Measurements from ENCODE around the gene DNAH6. TPM values are rescaled to one million over a fixed set of nuclear protein-coding genes. Genes with fewer than 3 reads are reported as not detected.

Gene DNAH6
- total and polyA plus RNA-seq, 2 donors, result 0.58 to 1.4 TPM

DNA sequence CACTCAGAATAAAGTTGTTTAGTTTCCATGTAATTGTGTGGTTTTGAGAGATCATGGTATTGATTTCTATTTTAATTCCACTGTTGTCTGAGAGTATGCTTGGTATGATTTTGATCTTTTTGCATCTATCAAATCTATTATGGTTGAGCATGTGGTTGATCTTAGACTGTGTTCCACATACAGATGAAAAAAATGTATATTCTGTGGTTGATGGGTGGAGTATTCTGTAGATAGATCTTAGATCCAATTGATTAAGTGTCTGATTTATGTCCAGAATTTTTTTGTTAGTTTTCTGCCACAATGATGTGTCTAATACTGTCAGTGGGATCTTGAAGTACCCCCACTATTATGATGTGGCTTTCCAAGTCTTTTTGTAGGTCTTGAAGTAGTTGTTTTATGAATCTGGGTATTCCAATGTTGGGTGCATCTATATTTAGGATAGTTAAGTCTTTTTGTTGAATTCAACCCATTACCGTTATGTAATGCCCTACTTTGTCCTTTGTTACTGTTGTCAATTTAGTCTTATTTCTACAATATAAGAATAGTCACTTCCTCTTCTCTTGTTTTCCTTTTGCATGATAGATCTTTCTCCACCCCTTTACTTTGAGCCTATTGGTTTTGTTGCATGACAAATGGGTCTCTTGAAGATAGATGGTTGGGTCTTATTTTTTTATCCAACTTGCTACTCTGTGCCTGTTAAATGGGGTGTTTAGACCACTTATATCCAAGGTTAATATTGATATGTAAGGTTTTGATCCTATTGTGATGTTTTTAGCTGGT, 262.8 kb downstream of the DNAH6 start:
- no peaks in the 10 kb centered on the region for H3K36me3 ChIP-seq (ENCODE audit: insufficient read depth)
- H3K4me3 ChIP-seq (ENCODE audit: low read depth, low read length), result no peak overlapping the region
- H3K4me1 ChIP-seq (ENCODE audit: insufficient read depth), result no peaks in the 10 kb centered on the region
- no peak for DNase-seq (ENCODE audit: extremely low spot score)
- no peak overlapping the region for H3K27ac ChIP-seq (ENCODE audit: low read depth)
- 91% methylated on average over 1 of the region's 1 CpG for WGBS

DNA sequence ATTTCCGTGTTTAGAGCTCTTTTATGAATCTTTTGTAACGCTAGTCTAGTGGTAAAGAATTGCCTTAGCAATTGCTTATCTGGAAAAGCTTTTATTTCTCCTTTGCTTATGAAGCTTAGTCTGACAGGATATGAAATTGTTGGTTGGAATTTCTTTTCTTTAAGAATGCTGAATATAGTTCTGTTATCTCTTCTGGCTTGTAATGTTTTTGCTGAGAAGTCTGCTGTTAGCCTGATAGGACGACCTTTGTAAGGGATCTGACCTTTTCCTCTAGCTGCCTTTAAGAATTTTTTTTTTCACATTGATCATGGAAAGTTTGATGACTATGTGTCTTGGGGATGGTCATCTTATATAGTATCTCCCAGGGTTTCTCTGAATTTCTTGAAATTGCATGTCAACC, 263.5 kb downstream of the DNAH6 start:
- Histone ChIP-seq H3K4me1 (ENCODE audit: insufficient read depth) (no peaks in the 10 kb centered on the region), H3K36me3 (ENCODE audit: insufficient read depth) (no peaks in the 10 kb centered on the region), H3K4me3 (ENCODE audit: low read depth, low read length) (no peak overlapping the region), H3K27ac (ENCODE audit: low read depth) (no peak overlapping the region)
- WGBS, result 64% methylated on average over 3 of the region's 3 CpGs
- DNase-seq (ENCODE audit: extremely low spot score), result no peak

DNA sequence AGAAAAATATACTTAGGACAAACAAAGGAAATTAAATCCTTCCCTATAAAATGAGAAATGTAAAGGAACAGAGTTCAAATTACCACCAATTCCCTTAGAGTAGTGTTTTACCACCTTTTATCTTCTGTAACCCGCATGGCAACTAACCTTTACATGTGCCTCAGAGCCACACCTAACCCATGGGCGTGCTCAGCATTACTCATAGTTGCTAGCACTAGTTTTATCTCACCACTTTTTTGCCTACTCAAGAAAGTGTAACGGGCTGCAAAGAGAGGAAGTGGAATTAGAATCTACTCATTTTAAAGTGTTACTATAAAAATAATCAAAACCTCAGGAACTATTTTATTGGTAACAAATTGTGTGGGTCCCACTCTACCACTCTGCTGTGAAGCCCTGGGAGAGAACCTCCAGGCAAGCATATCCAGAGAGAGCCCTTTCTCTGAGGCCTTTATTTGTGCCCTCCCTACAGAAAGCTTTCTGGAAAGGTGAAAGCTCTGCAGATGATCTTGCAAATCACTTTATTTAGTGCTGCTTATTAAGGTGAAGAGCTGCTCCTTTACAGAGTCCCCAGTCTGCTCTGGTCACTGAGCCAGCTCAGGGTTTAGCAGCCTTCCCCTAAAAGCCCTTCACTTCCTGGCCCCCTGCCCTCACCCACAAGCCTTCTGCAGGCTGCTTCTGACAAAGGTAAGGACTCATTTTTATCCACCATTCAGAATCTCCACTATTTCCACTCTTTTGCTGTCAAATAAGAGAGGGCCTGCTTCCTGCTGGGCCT, 265.8 kb downstream of the DNAH6 start:
- Histone ChIP-seq H3K4me3 (ENCODE audit: low read depth, low read length) (no peak overlapping the region), H3K36me3 (ENCODE audit: insufficient read depth) (no peaks in the 10 kb centered on the region), H3K27ac (ENCODE audit: low read depth) (no peak overlapping the region), H3K4me1 (ENCODE audit: insufficient read depth) (no peaks in the 10 kb centered on the region)
- no peak for DNase-seq (ENCODE audit: extremely low spot score)
- WGBS, result 65% methylated on average over 3 of the region's 3 CpGs

DNA sequence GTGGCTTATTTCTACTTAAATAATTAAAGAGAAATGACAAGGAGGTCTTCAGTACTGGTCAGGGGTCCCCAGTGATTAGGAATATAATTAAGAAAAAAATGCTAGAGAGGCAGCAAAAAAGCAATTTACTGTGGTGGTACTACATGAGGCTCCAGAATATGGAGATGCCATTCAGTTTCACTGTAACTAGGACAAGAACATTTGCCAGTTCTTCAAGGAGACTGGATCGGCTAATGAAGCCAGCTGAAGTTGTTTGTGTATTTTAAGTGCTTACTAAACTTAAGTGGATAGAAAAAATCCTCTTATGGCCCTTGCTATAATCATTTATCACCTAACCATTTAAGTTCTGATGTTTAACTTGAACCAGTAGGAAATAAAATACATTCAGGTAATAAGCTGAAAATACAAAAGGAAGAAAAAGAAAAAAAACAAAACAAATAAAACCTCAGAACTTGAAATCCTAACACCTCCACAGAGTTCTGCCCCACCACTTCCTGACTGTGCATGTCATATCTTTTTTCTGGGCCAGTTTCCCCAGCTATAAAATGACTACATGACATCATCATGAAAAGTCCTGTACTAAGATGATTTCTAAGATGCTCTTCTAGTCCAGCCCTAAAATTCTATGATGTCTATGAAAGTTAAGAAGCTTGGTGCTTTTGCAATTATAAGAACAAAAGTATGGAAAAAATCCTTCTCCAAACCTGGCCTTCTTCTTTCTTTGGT, 266.6 kb downstream of the DNAH6 start:
- no peak for DNase-seq (ENCODE audit: extremely low spot score)
- 69% methylated on average over 1 of the region's 1 CpG for WGBS
- no peaks in the 10 kb centered on the region for H3K36me3 ChIP-seq (ENCODE audit: insufficient read depth)
- H3K4me1 ChIP-seq (ENCODE audit: insufficient read depth), result no peaks in the 10 kb centered on the region
- H3K27ac ChIP-seq (ENCODE audit: low read depth), result no peak overlapping the region
- H3K4me3 ChIP-seq (ENCODE audit: low read depth, low read length), result no peak overlapping the region

DNA sequence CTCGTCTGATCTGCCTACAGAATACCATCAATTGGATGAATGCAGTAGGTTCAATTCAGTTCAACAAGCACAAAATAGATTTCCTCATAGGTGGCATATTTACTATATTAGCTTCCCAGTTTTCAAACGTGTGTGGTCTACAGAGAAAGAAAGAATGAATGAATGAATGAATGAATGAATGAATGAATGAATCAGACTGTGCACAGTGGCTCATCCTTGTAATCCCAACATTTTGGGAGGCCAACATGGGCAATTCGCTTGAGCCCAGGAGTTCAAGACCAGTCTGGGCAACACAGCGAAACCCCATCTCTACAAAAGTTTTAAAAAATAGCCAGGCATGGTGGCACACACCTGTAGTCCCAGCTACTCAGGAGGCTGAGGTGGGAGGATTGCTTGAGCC, 269.7 kb downstream of the DNAH6 start:
- no peak overlapping the region for H3K27ac ChIP-seq (ENCODE audit: low read depth)
- H3K4me1 ChIP-seq (ENCODE audit: insufficient read depth), result no peaks in the 10 kb centered on the region
- DNase-seq (ENCODE audit: extremely low spot score), result no peak
- H3K4me3 ChIP-seq (ENCODE audit: low read depth, low read length), result no peak overlapping the region
- no peaks in the 10 kb centered on the region for H3K36me3 ChIP-seq (ENCODE audit: insufficient read depth)
- WGBS, result 83% methylated on average over 4 of the region's 4 CpGs

DNA sequence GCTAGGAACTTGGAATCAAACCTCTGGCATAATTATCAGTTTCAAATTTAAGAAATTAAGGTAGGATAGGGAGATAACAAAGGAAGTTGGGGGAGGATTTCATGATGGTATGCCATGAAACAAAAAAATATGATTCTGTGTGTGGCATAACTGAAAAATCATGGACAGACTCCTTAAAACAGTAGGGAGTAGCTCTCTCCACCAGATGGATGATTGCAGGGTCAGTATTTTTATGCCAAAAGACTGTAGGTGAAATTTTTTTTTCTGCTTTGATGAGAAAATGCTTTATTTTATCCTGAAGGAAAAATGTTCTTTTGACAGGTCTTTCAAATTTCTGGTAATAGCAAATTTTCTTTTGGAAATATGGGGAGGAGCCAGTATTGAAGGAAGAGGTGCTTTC, 270.3 kb downstream of the DNAH6 start:
- Histone ChIP-seq H3K36me3 (ENCODE audit: insufficient read depth) (no peaks in the 10 kb centered on the region), H3K27ac (ENCODE audit: low read depth) (no peak overlapping the region), H3K4me1 (ENCODE audit: insufficient read depth) (no peaks in the 10 kb centered on the region), H3K4me3 (ENCODE audit: low read depth, low read length) (no peak overlapping the region)
- no peak for DNase-seq (ENCODE audit: extremely low spot score)

DNA sequence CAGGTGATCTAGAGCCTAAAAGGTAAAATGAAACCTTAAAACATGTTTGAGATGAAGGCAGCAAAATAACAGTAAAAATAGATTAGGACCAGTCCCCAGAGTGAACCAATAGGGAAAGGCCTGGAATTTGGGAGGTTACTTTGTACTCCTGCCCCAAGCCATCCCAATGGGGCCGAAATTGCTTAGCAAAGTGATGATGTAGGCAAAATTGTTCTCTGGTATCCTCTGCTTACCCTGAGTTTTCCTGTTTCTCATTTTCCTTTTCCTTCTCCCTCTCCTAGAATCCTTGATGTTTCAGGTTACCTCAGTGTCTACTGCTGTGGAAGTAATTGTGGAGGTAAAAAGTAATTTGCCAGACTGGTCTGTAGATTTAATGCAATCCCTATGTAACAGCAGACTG, 271.7 kb downstream of the DNAH6 start:
- no peak for DNase-seq (ENCODE audit: extremely low spot score)
- Histone ChIP-seq H3K36me3 (ENCODE audit: insufficient read depth) (no peaks in the 10 kb centered on the region), H3K4me1 (ENCODE audit: insufficient read depth) (no peaks in the 10 kb centered on the region), H3K27ac (ENCODE audit: low read depth) (no peak overlapping the region), H3K4me3 (ENCODE audit: low read depth, low read length) (no peak overlapping the region)
- 87% methylated on average over 1 of the region's 1 CpG for WGBS

DNA sequence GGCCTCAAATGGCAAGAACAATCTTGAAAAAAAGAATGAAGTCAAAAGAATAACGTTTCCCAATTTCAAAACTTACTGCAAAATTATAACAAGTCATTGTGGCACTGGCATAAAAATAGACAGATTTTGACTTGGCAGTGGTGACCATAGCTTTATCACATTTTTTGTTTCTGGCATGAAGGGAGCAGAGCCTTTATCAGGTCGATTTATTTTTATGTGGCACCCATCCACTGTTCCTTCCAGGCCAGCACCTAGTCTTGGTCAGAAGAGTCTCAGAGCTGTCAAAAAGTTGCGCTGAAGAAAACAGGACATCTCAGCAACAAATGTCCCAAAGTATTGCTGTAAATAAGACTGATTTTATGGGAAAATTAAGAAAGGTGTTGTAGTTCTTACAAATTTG, 272.2 kb downstream of the DNAH6 start:
- no peak for DNase-seq (ENCODE audit: extremely low spot score)
- no peak overlapping the region for H3K4me3 ChIP-seq (ENCODE audit: low read depth, low read length)
- H3K36me3 ChIP-seq (ENCODE audit: insufficient read depth), result no peaks in the 10 kb centered on the region
- H3K27ac ChIP-seq (ENCODE audit: low read depth), result no peak overlapping the region
- no peaks in the 10 kb centered on the region for H3K4me1 ChIP-seq (ENCODE audit: insufficient read depth)
- 67% methylated on average over 3 of the region's 3 CpGs for WGBS

DNA sequence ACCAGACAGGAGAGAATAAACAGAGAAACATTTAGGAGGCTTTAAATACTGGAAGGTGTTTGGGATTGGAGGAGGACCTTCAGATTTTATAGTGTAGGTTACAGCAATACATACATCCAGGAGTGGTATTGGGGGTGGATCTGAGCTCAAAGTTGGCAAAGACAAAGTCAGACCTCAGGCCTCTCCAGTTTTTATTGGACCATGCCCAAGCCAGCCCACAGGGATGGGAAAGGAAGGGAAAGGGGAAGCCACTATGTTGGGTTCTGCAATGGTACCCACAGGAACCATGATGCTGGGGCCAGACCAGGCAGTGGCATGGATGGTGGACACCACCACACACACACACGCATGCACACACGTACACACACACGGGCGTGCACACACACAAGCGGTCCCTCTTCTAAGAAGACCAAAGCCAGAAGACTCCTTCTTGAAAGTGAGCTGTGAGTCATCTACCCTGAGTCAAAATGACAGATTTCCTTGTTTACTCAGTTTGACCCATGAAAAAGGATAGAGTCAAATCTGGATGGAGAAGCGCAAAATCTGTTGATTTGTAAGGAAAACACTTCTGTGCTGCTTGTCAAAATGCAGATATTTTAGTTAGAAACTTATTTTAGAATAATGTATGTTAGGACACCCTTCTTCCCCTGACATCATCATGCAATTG, 276.7 kb downstream of the DNAH6 start:
- DNase-seq (ENCODE audit: extremely low spot score), result no peak
- Histone ChIP-seq H3K27ac (ENCODE audit: low read depth) (no peak overlapping the region), H3K36me3 (ENCODE audit: insufficient read depth) (no peaks in the 10 kb centered on the region), H3K4me1 (ENCODE audit: insufficient read depth) (no peaks in the 10 kb centered on the region), H3K4me3 (ENCODE audit: low read depth, low read length) (no peak overlapping the region)
- 97% methylated on average over 6 of the region's 6 CpGs for WGBS

DNA sequence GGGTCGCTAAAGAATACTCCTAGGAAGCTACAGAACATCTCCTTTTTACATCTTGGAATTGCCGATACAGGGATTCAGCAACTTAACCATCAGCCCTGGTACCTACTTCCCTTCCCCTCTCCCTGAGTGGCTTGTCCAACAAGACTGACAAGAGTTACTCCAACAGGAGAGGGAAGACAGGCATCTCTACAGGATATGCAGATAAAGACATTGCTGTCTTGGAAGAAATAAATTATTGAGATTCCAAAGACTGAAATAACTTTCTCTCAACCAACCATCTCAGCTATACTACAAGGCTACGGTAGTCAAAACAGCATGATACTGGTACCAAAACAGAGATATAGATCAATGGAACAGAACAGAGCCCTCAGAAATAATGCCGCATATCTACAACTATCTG, 277.3 kb downstream of the DNAH6 start:
- H3K27ac ChIP-seq (ENCODE audit: low read depth), result no peak overlapping the region
- no peaks in the 10 kb centered on the region for H3K4me1 ChIP-seq (ENCODE audit: insufficient read depth)
- H3K4me3 ChIP-seq (ENCODE audit: low read depth, low read length), result no peak overlapping the region
- 87% methylated on average over 4 of the region's 4 CpGs for WGBS
- no peak for DNase-seq (ENCODE audit: extremely low spot score)
- H3K36me3 ChIP-seq (ENCODE audit: insufficient read depth), result no peaks in the 10 kb centered on the region

DNA sequence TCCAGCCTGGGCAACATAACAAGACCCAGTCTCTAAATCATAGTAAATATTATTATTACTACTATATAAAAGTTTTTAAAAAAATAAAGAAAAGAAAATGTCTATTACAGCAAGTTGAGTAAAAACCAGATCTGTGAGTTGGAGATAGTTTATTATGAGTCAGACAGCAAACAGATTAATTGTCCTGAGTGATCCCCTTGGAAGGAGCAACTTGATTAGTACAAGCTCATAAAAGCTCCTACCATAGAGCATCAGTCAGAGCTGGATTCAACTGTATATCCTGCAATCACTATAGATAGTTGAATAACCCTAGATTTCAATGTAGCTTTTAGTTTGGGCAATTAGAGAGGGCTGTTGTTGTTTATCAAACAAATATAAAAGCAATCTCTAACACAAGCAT, 280.5 kb downstream of the DNAH6 start:
- DNase-seq (ENCODE audit: extremely low spot score), result no peak
- no peaks in the 10 kb centered on the region for H3K4me1 ChIP-seq (ENCODE audit: insufficient read depth)

DNA sequence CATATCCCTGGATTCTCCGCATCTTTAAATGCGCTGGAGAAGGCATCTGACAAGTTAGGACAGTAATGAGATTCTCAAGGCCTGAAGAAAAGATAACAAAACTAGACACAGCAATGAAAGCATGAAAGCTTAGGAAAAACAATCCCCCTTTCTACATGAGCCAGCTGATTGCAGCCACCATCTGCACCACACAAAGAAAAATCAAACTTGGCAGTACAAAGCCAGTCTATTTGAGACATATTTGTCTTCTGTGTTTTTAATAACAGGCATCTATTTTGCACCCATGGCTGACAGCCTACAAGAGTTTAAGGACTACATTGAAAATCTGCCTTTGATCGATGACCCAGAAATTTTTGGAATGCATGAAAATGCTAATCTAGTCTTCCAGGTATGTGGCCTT, 281.0 kb downstream of the DNAH6 start:
- WGBS, result 78% methylated on average over 3 of the region's 3 CpGs
- no peak overlapping the region for H3K4me3 ChIP-seq (ENCODE audit: low read depth, low read length)
- no peak for DNase-seq (ENCODE audit: extremely low spot score)
- no peaks in the 10 kb centered on the region for H3K4me1 ChIP-seq (ENCODE audit: insufficient read depth)
- H3K27ac ChIP-seq (ENCODE audit: low read depth), result no peak overlapping the region
- no peaks in the 10 kb centered on the region for H3K36me3 ChIP-seq (ENCODE audit: insufficient read depth)

More for the DNA sequence above, 280.5 kb downstream of the DNAH6 start:
- Histone ChIP-seq H3K36me3 (ENCODE audit: insufficient read depth) (no peaks in the 10 kb centered on the region), H3K27ac (ENCODE audit: low read depth) (no peak overlapping the region), H3K4me3 (ENCODE audit: low read depth, low read length) (no peak overlapping the region)

DNA sequence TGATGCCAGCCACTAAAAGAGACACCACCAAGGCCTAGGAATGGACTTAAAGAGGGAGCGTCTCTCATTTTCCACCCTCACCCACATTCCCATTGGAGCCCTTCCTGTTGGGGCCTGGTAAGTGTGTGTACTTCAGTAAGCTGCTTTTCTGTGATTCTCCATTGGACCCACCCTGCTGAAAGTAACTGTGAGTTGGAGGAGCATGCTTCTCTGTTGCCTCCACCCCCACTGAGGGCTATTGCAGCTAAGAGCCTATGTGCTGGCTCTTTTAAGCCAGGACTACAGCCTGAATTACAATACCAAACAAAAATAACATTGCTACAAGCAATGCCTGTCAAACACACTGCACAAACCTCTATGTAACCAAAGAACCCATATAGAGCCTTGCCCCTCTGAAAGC, 283.5 kb downstream of the DNAH6 start:
- Histone ChIP-seq H3K4me1 (ENCODE audit: insufficient read depth) (no peaks in the 10 kb centered on the region), H3K4me3 (ENCODE audit: low read depth, low read length) (no peak overlapping the region), H3K36me3 (ENCODE audit: insufficient read depth) (no peaks in the 10 kb centered on the region), H3K27ac (ENCODE audit: low read depth) (no peak overlapping the region)
- no peak for DNase-seq (ENCODE audit: extremely low spot score)
- WGBS, result 96% methylated on average over 1 of the region's 1 CpG
